GM12878 (cell line): ENCODE results near the gene CHCHD6. TPM values are rescaled to one million over a fixed set of nuclear protein-coding genes. Genes with fewer than 3 reads are reported as not detected.

Experiments
- ATAC-seq: fragments of 200-7000 bp; cut with Tn5 transposase; 3 replicates; pipeline ENCODE4 v1.9.1; 2020; ENCODE audit warnings: mild to moderate bottlenecking, moderate library complexity
- BruUV-seq: library from RNA; stranded (reverse); fragments of 400-500 nt; replicated peaks from 2 replicates; lab custom pipeline; 2021; lab: Mats Ljungman, UMichigan
- CTCF ChIA-PET: fragments of 300-600 bp; sonication (Branson Sonifier 250); formaldehyde crosslinking; extraction: SDS; loops from one replicate; lab custom pipeline; 2021; ENCODE audit warnings: inconsistent platforms; lab: Yijun Ruan, JAX
- POLR2A ChIA-PET: fragments of 350-600 bp; formaldehyde crosslinking; extraction: SDS; loops from one replicate; lab custom pipeline; 2021; ENCODE audit warnings: inconsistent platforms; lab: Charles Lee
- RAD21 ChIA-PET: fragments of 300-600 bp; sonication (Branson Sonifier 250); formaldehyde crosslinking; loops from one replicate; lab custom pipeline; 2023; ENCODE audit warnings: antibody characterized with exemption; ENCODE audit not compliant: unreplicated experiment; lab: Charles Lee
- SMC1A ChIA-PET: fragments of 300-600 bp; sonication (Branson Sonifier 250); formaldehyde crosslinking; loops from one replicate; lab custom pipeline; 2023; ENCODE audit not compliant: unreplicated experiment, uncharacterized antibody; lab: Charles Lee
- DNase-seq: peaks from one replicate; pipeline ENCODE4 v3.0.0-alpha.2; 2011; ENCODE audit warnings: low read depth, low spot score
- FAIRE-seq: peaks from 3 replicates; lab custom pipeline; 2011; peaks lifted over from hg19 to GRCh38; lab: Jason Lieb, UNC
- H2AFZ ChIP-seq: 2 replicates; pipeline ENCODE4 v1.6.0; 2011; ENCODE audit warnings: low read depth, low read length, control low read depth; ENCODE audit not compliant: control insufficient read depth
- H3K27ac ChIP-seq: 2 replicates; pipeline ENCODE4 v1.5.1; 2011; ENCODE audit warnings: control low read depth; ENCODE audit not compliant: control insufficient read depth, insufficient read depth
- H3K27me3 ChIP-seq, 2 experiments: replicated peaks in 1 of 2; 2 replicates each; pipeline versions ENCODE4 v1.6.0 to v1.6.1; 2011; ENCODE audit warnings: low read length in 1 of 2; ENCODE audit not compliant: control insufficient read depth in 2 of 2, insufficient read depth in 2 of 2
- H3K36me3 ChIP-seq, 2 experiments: 2 replicates each; pipeline ENCODE4 v1.5.1; 2011; ENCODE audit warnings: low read length in 1 of 2; ENCODE audit not compliant: control insufficient read depth in 2 of 2, insufficient read depth in 2 of 2
- H3K4me1 ChIP-seq: 2 replicates; pipeline ENCODE4 v1.6.1; 2011; ENCODE audit warnings: mild to moderate bottlenecking, low read length, moderate library complexity, mixed read lengths; ENCODE audit not compliant: control insufficient read depth, insufficient read depth
- H3K4me2 ChIP-seq: 2 replicates; pipeline ENCODE4 v1.6.0; 2011; ENCODE audit warnings: control low read depth; ENCODE audit not compliant: control insufficient read depth, insufficient read depth
- H3K4me3 ChIP-seq: fragments of 200-600 bp; sonication (generic); 2 replicates; pipeline ENCODE4 v1.5.1; 2016
- H3K79me2 ChIP-seq: 2 replicates; pipeline ENCODE4 v1.6.0; 2011; ENCODE audit warnings: low read length; ENCODE audit not compliant: control insufficient read depth, insufficient read depth
- H3K9ac ChIP-seq: 2 replicates; pipeline ENCODE4 v1.8.0; 2011; ENCODE audit warnings: low read length, control low read depth, mixed read lengths; ENCODE audit not compliant: control insufficient read depth, insufficient read depth
- H3K9me3 ChIP-seq: replicated peaks from 3 replicates; pipeline ENCODE4 v1.5.1; 2011; ENCODE audit warnings: mild to moderate bottlenecking, low read length; ENCODE audit not compliant: control insufficient read depth, insufficient read depth
- H4K20me1 ChIP-seq: 2 replicates; pipeline ENCODE4 v1.6.0; 2011; ENCODE audit not compliant: control insufficient read depth, insufficient read depth
- BCL3 ChIP-seq: IDR thresholded peaks from 2 replicates; pipeline ENCODE4 v1.6.1; 2011; ENCODE audit warnings: borderline replicate concordance, low read depth, mild to moderate bottlenecking, moderate library complexity, low read length; ENCODE audit not compliant: insufficient read depth, poor library complexity, severe bottlenecking
- ZNF207 ChIP-seq: fragments of 450-650 bp; IDR thresholded peaks from 2 replicates; pipeline ENCODE4 v1.6.1; 2014; ENCODE audit warnings: antibody characterized with exemption, mild to moderate bottlenecking, borderline replicate concordance
- WGBS: methylation state at CpG from one replicate; pipeline ENCODE4 v1.1.6; 2016; ENCODE audit warnings: low lambda C conversion rate; ENCODE audit not compliant: insufficient replicate concordance, insufficient coverage; ENCODE audit errors: missing lambda C conversion rate; 5-methylcytosine and 5-hydroxymethylcytosine counted together
- in situ Hi-C: fragments of 300-500 bp; cut with MboI; formaldehyde crosslinking; loops from 9 replicates; pipeline ENCODE4 v1.14.3; 2018; ENCODE audit warnings: mixed read lengths
- intact Hi-C: fragments of 100-400 bp; cut with micrococcal nuclease; formaldehyde crosslinking; loops from one replicate; pipeline ENCODE4 v1.14.2; 2022; ENCODE audit not compliant: unreplicated experiment
- polyA plus RNA-seq, 11 experiments: library from polyadenylated mRNA; depleted of rRNA in 4 of 11; unstranded in 6 of 11; stranded (reverse) in 5 of 11; fragments of >200 nt; fragmentation: Nextera tagmentation in 4 of 11; fragmentation: Illumina TruSeq in 1 of 11; extraction: Ambion mirVana in 4 of 11; extraction: Trizol in 1 of 11; gene quantifications; 1 replicate in 1 of 11; 2 replicates in 10 of 11; pipeline versions ENCODE4 v1.2.1 to v1.2.3, GENCODE V29; 2011 to 2016; ENCODE audit warnings: inconsistent platforms in 2 of 11, missing spikeins in 2 of 11, low read depth in 1 of 11
- total RNA-seq, 4 experiments: library from RNA; depleted of rRNA in 3 of 4; stranded (reverse); fragments of >200 nt in 3 of 4; fragmentation: Illumina TruSeq in 1 of 4; extraction: Trizol in 1 of 4; gene quantifications; 2 replicates each; pipeline versions ENCODE4 v1.2.1 to v1.2.3, GENCODE V29; 2013 to 2021

CHCHD6 gene
- total and polyA plus RNA-seq, 10 of the 15 experiments (the other 5 are each of a cell fraction or from before 2014, with no cell fraction given) = 2.7 to 16.7 (median 12.3) TPM

GRCh38 chr3:126678693-126679317 lies 25.2 kb upstream of the CHCHD6 start:
- Histone ChIP-seq H3K27ac (no peak overlapping the region), H3K4me1 (0 out of 2 replicates have a peak, but pooled peaks cover 3% of the 10 kb centered on the region), H3K36me3 (no peaks in the 10 kb centered on the region), H3K9me3 (no peaks in the 10 kb centered on the region), H3K9ac (no peak overlapping the region), H3K4me3 (no peak overlapping the region), H3K79me2 (no peaks in the 10 kb centered on the region), H3K4me2 (0 out of 2 replicates have a peak overlapping the region, but pooled peaks have one; percentile 17), H4K20me1 (no peaks in the 10 kb centered on the region), H2AFZ (no peak overlapping the region), H3K27me3 (peaks cover 0 to 2% of the 10 kb centered on the region in 2 experiments; a peak in 2 of 4 replicates)
- ATAC-seq = peak; percentile 58
- CTCF ChIA-PET = interaction anchor here (1.0 to 4.4 kb wide), 7 partner anchors 11 to 869 kb away, joined by 3 to 28 read pairs (median 11); no protein-coding TSS in a partner anchor
- FAIRE-seq = no peak
- no TSS peak for BruUV-seq
- in situ Hi-C loops = loop anchor here (5.0 kb wide), 1 partner anchor 778 kb away; no protein-coding TSS in a partner anchor
- POLR2A ChIA-PET = interaction anchor here (0.6 kb wide), 1 partner anchor 304 kb away, joined by 3 read pairs; no protein-coding TSS in a partner anchor
- intact Hi-C loops = loop anchor here (1.0 kb wide), 3 partner anchors 303 to 865 kb away; no protein-coding TSS in a partner anchor
- SMC1A ChIA-PET = interaction anchor here (0.8 to 1.1 kb wide), 3 partner anchors 73 to 795 kb away, joined by 3 read pairs; no protein-coding TSS in a partner anchor
- 22% methylated on average over 28 of the region's 30 CpGs for WGBS
- TF ChIP-seq ZNF207 (0 out of 2 replicates have a peak, but pooled peaks have one; percentile 18), BCL3 (no peak)
- TF ChIP-seq, all 136 proteins: peak for 1
- no peak for DNase-seq
- RAD21 ChIA-PET = interaction anchor here (1.2 to 2.5 kb wide), 4 partner anchors 777 to 869 kb away, joined by 3 to 19 read pairs (median 6); no protein-coding TSS in a partner anchor
